Epithelial cell of umbilical artery (primary cell): ENCODE results near the gene IP6K2. TPM values are rescaled to one million over a fixed set of nuclear protein-coding genes. Genes with fewer than 3 reads are reported as not detected.

Source experiments
- total RNA-seq: library from RNA; depleted of rRNA; stranded (reverse); fragments of >200 nt; gene quantifications from 2 replicates; pipeline ENCODE4 v1.2.3, GENCODE V29; 2014

IP6K2 gene, protein sequence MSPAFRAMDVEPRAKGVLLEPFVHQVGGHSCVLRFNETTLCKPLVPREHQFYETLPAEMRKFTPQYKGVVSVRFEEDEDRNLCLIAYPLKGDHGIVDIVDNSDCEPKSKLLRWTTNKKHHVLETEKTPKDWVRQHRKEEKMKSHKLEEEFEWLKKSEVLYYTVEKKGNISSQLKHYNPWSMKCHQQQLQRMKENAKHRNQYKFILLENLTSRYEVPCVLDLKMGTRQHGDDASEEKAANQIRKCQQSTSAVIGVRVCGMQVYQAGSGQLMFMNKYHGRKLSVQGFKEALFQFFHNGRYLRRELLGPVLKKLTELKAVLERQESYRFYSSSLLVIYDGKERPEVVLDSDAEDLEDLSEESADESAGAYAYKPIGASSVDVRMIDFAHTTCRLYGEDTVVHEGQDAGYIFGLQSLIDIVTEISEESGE
- total RNA-seq = 43.9 and 49.4 TPM in 2 replicates

DNA sequence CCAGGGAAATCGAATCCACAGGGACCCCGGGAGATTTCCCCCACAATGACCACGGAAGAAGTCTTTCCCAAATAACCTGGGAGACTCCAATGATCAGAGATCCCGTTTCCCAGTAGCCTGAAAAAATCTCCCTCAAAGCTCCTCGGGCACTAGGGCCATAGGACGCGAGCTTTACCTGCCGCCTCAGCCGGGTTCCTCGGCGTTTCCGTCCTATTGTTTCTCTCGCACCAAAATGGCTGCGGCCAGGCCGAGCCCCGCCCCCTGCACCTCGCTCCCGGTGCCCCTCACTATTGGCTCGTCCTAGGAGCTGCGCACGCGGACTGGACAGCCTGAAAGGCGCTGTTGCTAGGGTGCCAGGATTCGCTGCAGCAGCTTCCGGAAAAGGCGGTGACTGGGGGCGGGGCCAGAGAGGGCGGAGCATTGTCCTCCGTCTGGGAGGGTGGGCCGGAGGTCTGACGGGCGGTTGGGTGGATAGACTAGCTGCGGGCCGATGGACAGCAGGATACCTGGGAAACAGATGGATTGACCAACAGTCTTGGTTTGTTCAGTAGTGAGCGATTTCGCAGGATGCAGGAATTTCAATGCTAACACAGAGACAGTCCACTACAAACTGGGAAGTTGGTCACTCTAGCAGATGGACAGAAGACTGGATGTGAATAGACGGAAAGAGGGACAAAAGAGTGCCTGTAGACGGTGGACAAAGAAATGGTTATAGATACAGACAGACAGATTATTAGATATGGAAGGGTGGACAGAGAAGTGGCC, at the start of gene IP6K2:
TSS of gene IP6K2 (minus strand) at position 240 of the 765 bp plus-strand sequence. CDS start 21,930 bp downstream, outside the sequence.

DNA sequence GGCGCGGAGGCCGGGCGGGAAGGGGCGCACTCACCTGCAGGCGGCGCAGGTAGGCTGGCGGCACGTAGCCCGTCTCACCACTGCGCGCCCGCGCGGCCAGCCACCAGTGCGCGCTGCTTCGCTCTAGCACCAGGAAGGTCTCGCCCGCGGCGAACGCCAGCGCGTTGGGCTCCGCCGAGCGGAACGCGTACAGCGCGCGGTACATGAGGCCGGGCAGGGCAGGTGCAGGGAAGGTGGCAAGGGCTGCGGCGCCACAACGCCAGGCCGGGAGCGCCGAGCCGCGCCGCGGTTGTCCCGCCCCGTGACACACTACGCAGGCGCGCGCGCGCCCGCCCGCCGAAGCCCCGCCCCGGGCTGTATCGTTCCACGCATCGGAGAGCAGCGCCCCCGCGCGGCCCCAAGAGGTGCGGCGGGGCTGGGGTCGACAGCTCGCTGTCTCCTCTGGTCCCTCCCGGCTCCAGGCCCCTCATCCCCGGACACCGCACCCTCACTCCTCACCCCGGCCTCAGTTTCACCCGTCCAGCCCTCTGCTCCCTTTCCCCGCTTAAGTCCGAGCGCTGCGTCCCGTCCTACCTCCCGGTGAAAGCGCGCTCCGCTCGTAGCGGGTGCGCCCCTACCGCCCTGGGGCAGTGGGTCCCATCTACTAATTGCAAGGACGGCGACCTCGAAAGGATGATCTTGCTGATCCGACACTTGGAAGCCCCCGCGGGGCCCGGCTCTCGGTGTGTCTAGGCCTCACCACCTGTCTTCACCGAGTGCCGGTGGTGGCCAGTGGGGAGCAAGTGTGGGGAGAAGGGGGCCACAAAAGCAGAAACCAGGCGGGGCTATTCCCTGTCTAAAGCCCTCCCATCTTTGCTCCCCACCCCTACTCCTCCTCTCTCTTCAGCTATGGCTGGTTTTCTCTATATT, 31.2 kb downstream of the IP6K2 start, which contains the start of gene NCKIPSD:
TSS of gene NCKIPSD (minus strand) at position 313 of the 909 bp plus-strand sequence. CDS start at position 205, 108 bp downstream.

DNA sequence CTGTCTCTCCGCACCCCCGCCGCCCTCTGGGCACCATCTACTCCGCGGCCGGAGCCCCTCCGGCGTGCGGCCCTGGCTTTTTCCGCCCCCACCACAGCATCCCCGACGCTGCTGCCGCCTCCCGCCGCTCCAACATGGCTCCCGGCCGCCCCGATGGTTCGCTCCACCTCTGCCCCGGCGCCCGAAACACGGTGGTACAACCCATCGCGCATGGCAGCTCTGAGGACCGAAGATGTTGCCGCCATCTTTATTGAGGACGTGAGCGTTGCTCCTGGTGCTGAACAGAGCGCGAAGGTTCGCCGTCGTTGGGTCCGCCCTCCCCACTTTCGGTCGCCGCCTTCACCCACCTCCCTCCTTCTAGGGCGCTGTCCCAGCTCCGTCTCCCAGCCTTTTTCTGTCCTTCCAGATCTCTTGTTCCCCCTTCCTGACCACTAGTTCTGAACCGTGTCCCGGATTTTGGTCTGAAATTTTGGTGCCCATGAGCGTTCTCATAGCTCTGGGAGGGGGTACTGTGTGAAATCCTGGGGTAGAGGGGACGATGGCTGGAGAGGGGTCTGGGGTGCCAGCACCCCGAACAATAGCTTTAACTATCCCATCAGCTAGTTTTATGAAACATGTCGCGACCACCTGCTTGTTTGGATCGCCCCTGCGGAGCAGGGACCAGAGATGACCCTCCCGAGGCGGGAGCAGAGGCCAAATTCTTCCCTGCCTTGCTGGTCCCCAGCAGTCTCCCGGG, 54.1 kb downstream of the IP6K2 start, which contains the start of gene CELSR3:
TSS of gene CELSR3 (minus strand) at position 134 of the 736 bp plus-strand sequence. CDS start 252 bp downstream, outside the sequence.

Other genes with a start within 250 kb of the IP6K2 start
- gene SHISA5, start 213.0 kb downstream of the IP6K2 start, total RNA-seq = 89.6 and 208 TPM in 2 replicates
- gene PFKFB4, start 160.4 kb downstream of the IP6K2 start, total RNA-seq = 2.9 and 3.0 TPM in 2 replicates
- gene UCN2, start 153.4 kb downstream of the IP6K2 start, total RNA-seq = not detected in 2 replicates
- 0.76 and 1.9 TPM in 2 replicates for gene COL7A1, start 121.9 kb downstream of the IP6K2 start, total RNA-seq
- 369 and 467 TPM in 2 replicates for gene UQCRC1, start 107.6 kb downstream of the IP6K2 start, total RNA-seq
- gene TMEM89, start 95.5 kb downstream of the IP6K2 start, total RNA-seq = not detected in 2 replicates
- 12.3 and 30.5 TPM in 2 replicates for gene SLC26A6, start 81.8 kb downstream of the IP6K2 start, total RNA-seq
- under 0.01 and 0.15 TPM in 2 replicates for gene CELSR3, start 54.3 kb downstream of the IP6K2 start, total RNA-seq
- 3.6 and 4.7 TPM in 2 replicates for gene NCKIPSD, start 31.3 kb downstream of the IP6K2 start, total RNA-seq
- 42.2 and 86.3 TPM in 2 replicates for gene PRKAR2A, start 130.7 kb upstream of the IP6K2 start, total RNA-seq
- 26.3 and 34.7 TPM in 2 replicates for gene SLC25A20, start 181.7 kb upstream of the IP6K2 start, total RNA-seq
- gene ARIH2, start 201.6 kb upstream of the IP6K2 start, total RNA-seq = 67.2 and 68.5 TPM in 2 replicates